ENCODE measurements around the gene SFR1. TPM values are rescaled to one million over a fixed set of nuclear protein-coding genes. Genes with fewer than 3 reads are reported as not detected.
"Not testable (repeated sequence)": the region's sequence is repeated elsewhere in the genome, so short reads cannot be mapped to it uniquely, and the experiment has no call there.

The SFR1 gene
- total RNA-seq, 1 experiment from 2014 or later, result 3.2 TPM

- not testable (repeated sequence) for DNase-seq (ENCODE audit: low spot score)
These were observed 52.2 kb downstream of the SFR1 start for GRCh38 chr10:104174136-104174535.

Other genes starting within 250 kb of the SFR1 start
- gene STN1, start 204.0 kb upstream of the SFR1 start, total RNA-seq (2014; rRNA removed; shearing (Covaris generic)), result 18.3 and 20.0 TPM in 2 replicates
- gene SLK, start 155.0 kb upstream of the SFR1 start, total RNA-seq (2014; rRNA removed; shearing (Covaris generic)), result 15.1 and 16.1 TPM in 2 replicates
- gene COL17A1, start 36.3 kb upstream of the SFR1 start, total RNA-seq (2014; rRNA removed; shearing (Covaris generic)), result 40.0 and 45.0 TPM in 2 replicates
- 0.16 and 0.18 TPM in 2 replicates for gene CFAP43, start 110.2 kb downstream of the SFR1 start, total RNA-seq (2014; rRNA removed; shearing (Covaris generic))
- gene GSTO1, start 132.7 kb downstream of the SFR1 start, total RNA-seq (2014; rRNA removed; shearing (Covaris generic)), result 96.1 and 97.2 TPM in 2 replicates
- gene GSTO2, start 147.0 kb downstream of the SFR1 start, total RNA-seq (2014; rRNA removed; shearing (Covaris generic)), result 31.4 and 31.8 TPM in 2 replicates
- gene ITPRIP, start 216.3 kb downstream of the SFR1 start, total RNA-seq (2014; rRNA removed; shearing (Covaris generic)), result 1.9 and 2.4 TPM in 2 replicates
- gene CFAP58, start 231.7 kb downstream of the SFR1 start, total RNA-seq (2014; rRNA removed; shearing (Covaris generic)), result 0.03 TPM in 1 of 2 replicates, not detected in the other